HUES64 (cell line): ENCODE measurements around the gene KRABD2.
A peak's percentile ranks its signal among the peaks of the same experiment; 100 is the strongest.

Experiments used
- H3K27ac ChIP-seq: 2 replicates; pipeline ENCODE4 v1.7.0; 2013; ENCODE audit warnings: low read depth, low read length, inconsistent platforms
- H3K27me3 ChIP-seq: 2 replicates; pipeline ENCODE4 v1.6.1; 2013; ENCODE audit warnings: mild to moderate bottlenecking, low read length; ENCODE audit not compliant: insufficient read depth
- H3K36me3 ChIP-seq: 2 replicates; pipeline ENCODE4 v1.6.1; 2013; ENCODE audit warnings: mild to moderate bottlenecking, low read length; ENCODE audit not compliant: insufficient read depth
- H3K4me1 ChIP-seq: 2 replicates; pipeline ENCODE4 v1.6.1; 2013; ENCODE audit warnings: mild to moderate bottlenecking, low read length, moderate library complexity; ENCODE audit not compliant: insufficient read depth
- H3K4me3 ChIP-seq: 2 replicates; pipeline ENCODE4 v1.5.1; 2013; ENCODE audit warnings: mild to moderate bottlenecking, low read length, moderate library complexity
- H3K9ac ChIP-seq: 2 replicates; pipeline ENCODE4 v1.6.1; 2013; ENCODE audit warnings: mild to moderate bottlenecking, low read depth, low read length
- H3K9me3 ChIP-seq: 2 replicates; pipeline ENCODE4 v1.6.1; 2013; ENCODE audit warnings: low read depth, low read length; ENCODE audit not compliant: insufficient read depth
- WGBS: fragments of 150-250, 120-280 bp; methylation state at CpG from one replicate; pipeline ENCODE4 v1.1.7; 2013; ENCODE audit warnings: missing lambda C conversion rate; 5-methylcytosine and 5-hydroxymethylcytosine counted together

KRABD2 gene

DNA sequence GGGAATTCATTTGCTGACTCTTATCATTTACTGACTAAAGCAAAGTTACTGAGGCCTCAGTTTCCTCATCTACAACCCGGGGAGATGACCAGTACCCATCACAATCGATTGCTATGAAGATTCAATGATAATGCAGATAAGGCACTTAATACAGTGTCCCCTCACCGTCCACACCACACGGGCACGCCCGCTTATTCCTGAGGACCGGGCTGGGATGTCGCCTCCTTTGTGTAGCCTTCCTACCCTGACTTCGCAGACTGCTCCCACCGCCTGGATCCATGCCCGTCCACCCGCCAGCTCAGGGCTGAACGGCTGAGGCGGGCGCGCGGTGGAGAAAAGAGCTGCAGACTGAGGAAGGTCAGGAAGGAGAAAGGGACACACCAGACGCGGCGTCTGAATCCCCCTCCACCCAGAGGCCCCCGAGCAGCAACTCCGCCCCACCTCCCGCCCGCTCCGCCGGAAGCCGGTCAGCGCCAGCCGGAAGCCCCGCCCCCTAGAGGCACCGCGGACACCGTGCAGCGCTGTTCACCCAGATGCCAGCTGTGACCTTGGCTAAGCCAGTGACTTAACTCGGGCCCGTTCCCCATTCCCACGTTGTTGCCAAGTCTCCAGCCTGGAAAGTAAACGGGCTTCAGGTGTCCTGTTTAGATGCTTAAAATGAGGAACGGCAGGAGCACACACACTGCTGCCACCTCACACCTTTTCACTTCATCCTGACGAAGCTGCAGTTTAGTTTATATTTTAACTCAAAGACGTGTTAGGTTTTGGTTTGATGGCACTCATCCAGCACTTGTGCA, at the start of gene KRABD2:
Gene KRABD2, minus strand, starts transcription at position 434 of the 797 bp plus-strand sequence.
- H3K9ac ChIP-seq, result peak within 1 kb of the TSS; percentile 91
- WGBS, result 10% methylated on average over 41 of the region's 41 CpGs
- H3K36me3 ChIP-seq, result peaks cover 54% of the 10 kb centered on the region
- peaks cover 15% of the 10 kb centered on the region; the same call in 1 of the 2 replicates for H3K4me1 ChIP-seq
- H3K27ac ChIP-seq, result peak within 1 kb of the TSS; percentile 85
- no peaks in the 10 kb centered on the region for H3K27me3 ChIP-seq
- H3K9me3 ChIP-seq, result no peaks in the 10 kb centered on the region
- peak within 1 kb of the TSS; percentile 69 for H3K4me3 ChIP-seq

- Histone ChIP-seq H3K36me3 (no peaks in the 10 kb centered on the region), H3K4me3 (no peak overlapping the region), H3K27ac (no peak overlapping the region), H3K4me1 (no peaks in the 10 kb centered on the region), H3K27me3 (no peaks in the 10 kb centered on the region), H3K9ac (no peak overlapping the region), H3K9me3 (no peaks in the 10 kb centered on the region)
- WGBS, result 81% methylated on average over 3 of the region's 3 CpGs
Observed at GRCh38 chr17:8421571-8421970, 45.1 kb upstream of the KRABD2 start.

DNA sequence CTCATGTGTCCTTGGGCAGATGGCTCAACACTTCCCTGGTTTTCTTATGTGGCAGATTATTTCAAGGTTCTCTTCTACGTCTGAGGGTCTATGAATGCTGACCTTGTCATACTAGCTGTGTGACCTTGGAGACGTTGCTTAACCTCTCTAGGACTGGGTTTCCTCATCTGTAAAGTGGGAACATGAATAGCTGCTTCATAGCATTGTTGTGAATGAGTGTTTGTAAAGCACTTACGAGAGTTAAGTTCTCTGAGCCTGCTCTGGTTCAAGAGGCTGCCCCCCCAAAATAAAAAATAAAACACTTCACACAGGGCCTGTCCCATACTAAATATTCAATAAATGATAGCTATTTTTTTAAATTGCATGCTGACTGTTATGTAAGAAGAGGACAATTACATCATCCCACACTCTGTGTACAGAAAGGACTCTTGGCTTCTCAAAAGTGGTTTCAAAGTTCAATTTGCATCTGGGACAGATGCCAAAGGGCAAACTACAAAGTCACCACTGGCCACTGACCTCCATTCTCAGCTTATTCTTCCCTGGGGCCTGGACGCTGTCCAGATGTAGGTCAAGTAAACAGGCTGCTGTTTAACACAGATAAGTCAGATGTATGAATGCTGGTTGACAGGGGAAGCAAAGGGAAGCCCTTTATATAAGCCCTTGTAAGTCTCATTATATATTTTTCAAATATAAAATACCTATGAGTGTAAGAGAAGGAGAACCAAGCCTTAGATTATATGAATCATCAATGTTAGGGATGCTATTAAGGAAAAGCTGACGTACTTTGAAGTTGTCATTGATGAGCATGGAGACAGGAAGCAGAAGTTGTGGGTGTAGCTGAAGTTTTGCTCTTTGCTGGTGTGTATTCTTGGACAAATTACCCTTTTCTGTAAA, 43.8 kb upstream of the KRABD2 start:
- WGBS, result 81% methylated on average over 5 of the region's 5 CpGs
- Histone ChIP-seq H3K27me3 (no peaks in the 10 kb centered on the region), H3K9me3 (no peaks in the 10 kb centered on the region), H3K4me3 (no peak overlapping the region), H3K9ac (no peak overlapping the region), H3K4me1 (no peaks in the 10 kb centered on the region), H3K36me3 (no peaks in the 10 kb centered on the region), H3K27ac (no peak overlapping the region)

- H3K4me3 ChIP-seq, result no peak overlapping the region
- H3K27me3 ChIP-seq, result no peaks in the 10 kb centered on the region
- H3K4me1 ChIP-seq, result no peaks in the 10 kb centered on the region
- no peak overlapping the region for H3K9ac ChIP-seq
- no peaks in the 10 kb centered on the region for H3K9me3 ChIP-seq
- WGBS, result no CpG with 5 or more reads among the region's 1 CpG
- no peak overlapping the region for H3K27ac ChIP-seq
- H3K36me3 ChIP-seq, result no peaks in the 10 kb centered on the region
Observed at GRCh38 chr17:8419305-8419704, 42.8 kb upstream of the KRABD2 start.

DNA sequence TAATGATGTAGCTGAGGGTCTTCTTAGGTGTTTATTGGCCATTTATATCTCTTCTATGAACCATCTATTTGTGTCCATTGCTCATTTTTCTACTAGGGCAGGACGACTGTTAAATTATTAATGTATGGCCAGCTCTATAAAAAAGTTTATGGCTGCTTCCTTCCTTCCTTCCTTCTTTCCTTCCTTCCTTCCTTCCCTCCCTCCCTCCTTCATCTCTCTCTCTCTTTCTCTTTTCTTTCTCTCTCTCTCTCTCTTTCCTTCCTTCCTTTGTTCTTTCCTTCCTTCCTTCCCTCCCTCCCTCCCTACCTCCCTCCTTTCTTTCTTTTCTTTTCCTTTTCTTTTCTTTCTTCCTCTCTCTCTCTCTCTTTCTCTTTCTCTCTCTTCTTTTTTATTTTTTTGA, 42.0 kb upstream of the KRABD2 start:
- WGBS, result no CpG with 5 or more reads among the region's 1 CpG
- no peak overlapping the region for H3K27ac ChIP-seq
- H3K9ac ChIP-seq, result no peak overlapping the region
- H3K4me3 ChIP-seq, result no peak overlapping the region
- no peaks in the 10 kb centered on the region for H3K4me1 ChIP-seq
- H3K9me3 ChIP-seq, result no peaks in the 10 kb centered on the region
- no peaks in the 10 kb centered on the region for H3K36me3 ChIP-seq
- no peaks in the 10 kb centered on the region for H3K27me3 ChIP-seq

GRCh38 chr17:8417806-8418205, 41.3 kb upstream of the KRABD2 start:
- H3K27me3 ChIP-seq, result no peaks in the 10 kb centered on the region
- H3K4me3 ChIP-seq, result no peak overlapping the region
- no peak overlapping the region for H3K9ac ChIP-seq
- H3K36me3 ChIP-seq, result no peaks in the 10 kb centered on the region
- H3K27ac ChIP-seq, result no peak overlapping the region
- 93% methylated on average over 4 of the region's 4 CpGs for WGBS
- no peaks in the 10 kb centered on the region for H3K9me3 ChIP-seq
- H3K4me1 ChIP-seq, result no peaks in the 10 kb centered on the region

DNA sequence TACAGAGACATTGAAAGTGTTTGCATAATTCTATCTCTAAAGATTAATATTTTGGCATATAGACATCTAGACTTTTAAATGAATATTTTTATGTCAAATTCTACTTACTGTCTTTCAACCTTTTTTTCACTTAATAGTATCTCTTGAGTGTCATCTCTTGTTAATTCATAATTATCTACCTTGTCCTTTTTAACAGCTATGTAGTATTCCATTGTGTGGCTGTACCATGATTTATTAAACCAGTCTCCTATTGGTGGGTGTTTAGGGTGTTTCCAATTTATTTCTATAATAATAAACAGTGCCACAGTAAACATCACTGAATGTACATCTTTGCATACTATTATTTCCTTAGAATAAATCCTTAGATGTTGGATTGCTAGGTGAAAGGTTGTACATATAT, 37.4 kb upstream of the KRABD2 start:
- no peak overlapping the region for H3K9ac ChIP-seq
- no peaks in the 10 kb centered on the region for H3K27me3 ChIP-seq
- H3K36me3 ChIP-seq, result no peaks in the 10 kb centered on the region
- H3K4me3 ChIP-seq, result no peak overlapping the region
- H3K9me3 ChIP-seq, result no peaks in the 10 kb centered on the region
- no peak overlapping the region for H3K27ac ChIP-seq
- no peaks in the 10 kb centered on the region for H3K4me1 ChIP-seq

DNA sequence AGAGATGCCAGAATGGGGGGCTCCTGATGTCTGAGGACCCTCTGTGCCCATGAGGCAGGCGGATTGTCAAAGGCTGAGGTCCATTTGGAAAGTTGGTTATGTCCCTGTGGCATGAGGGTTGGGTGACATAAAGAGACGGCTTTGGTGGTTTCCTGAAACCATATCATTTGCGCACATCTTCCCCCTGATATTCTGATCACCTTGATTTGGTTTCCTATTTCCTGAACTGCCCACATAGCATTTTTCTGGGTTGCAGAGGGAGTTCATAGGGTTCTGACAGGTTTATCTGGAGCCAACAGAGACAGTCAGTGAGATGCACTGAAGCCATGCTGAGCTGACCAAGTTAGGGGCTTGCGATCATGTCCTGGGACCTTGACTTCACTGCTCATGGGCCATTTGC, 36.8 kb upstream of the KRABD2 start:
- Histone ChIP-seq H3K36me3 (no peaks in the 10 kb centered on the region), H3K27ac (no peak overlapping the region), H3K9ac (no peak overlapping the region), H3K4me3 (no peak overlapping the region), H3K9me3 (no peaks in the 10 kb centered on the region), H3K27me3 (no peaks in the 10 kb centered on the region), H3K4me1 (0 out of 2 replicates have a peak, but pooled peaks cover 4% of the 10 kb centered on the region)
- WGBS, result 95% methylated on average over 3 of the region's 4 CpGs

DNA sequence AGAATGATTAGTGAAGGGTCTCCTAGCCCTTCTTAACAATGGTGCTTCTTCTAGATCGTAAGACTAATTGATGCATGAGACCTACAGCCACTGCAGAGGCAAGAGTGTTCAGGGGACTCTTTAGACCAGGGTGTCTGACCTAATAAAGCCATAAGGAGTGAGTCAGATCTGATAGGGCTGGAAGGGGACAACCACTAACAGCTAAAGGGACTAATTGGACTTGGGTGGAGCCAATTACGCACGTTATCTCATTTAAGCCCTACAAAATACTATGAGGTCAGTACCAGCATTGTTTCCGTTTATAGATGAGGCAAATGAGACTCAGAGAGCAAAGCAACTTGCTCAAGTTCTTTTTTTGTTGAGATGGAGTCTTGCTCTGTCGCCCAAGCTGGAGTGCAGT, 35.6 kb upstream of the KRABD2 start:
- 79% methylated on average over 5 of the region's 5 CpGs for WGBS

GRCh38 chr17:8410883-8411238, 34.4 kb upstream of the KRABD2 start:
- 75% methylated on average over 1 of the region's 1 CpG for WGBS
- Histone ChIP-seq H3K9me3 (no peaks in the 10 kb centered on the region), H3K9ac (no peak overlapping the region), H3K27me3 (no peaks in the 10 kb centered on the region), H3K36me3 (no peaks in the 10 kb centered on the region), H3K4me1 (0 out of 2 replicates have a peak, but pooled peaks cover 4% of the 10 kb centered on the region), H3K27ac (no peak overlapping the region), H3K4me3 (no peak overlapping the region)

More for the DNA sequence above, 35.6 kb upstream of the KRABD2 start:
- H3K36me3 ChIP-seq, result no peaks in the 10 kb centered on the region
- H3K4me3 ChIP-seq, result no peak overlapping the region
- H3K27ac ChIP-seq, result no peak overlapping the region
- H3K9me3 ChIP-seq, result no peaks in the 10 kb centered on the region
- H3K4me1 ChIP-seq, result 0 out of 2 replicates have a peak, but pooled peaks cover 4% of the 10 kb centered on the region
- H3K27me3 ChIP-seq, result no peaks in the 10 kb centered on the region
- H3K9ac ChIP-seq, result no peak overlapping the region
